Measurements from ENCODE around the gene SVOP.

GRCh38 chr12:108868781-108869180, 152.1 kb downstream of the SVOP start:
- TF ChIP-seq, protein P1, sequence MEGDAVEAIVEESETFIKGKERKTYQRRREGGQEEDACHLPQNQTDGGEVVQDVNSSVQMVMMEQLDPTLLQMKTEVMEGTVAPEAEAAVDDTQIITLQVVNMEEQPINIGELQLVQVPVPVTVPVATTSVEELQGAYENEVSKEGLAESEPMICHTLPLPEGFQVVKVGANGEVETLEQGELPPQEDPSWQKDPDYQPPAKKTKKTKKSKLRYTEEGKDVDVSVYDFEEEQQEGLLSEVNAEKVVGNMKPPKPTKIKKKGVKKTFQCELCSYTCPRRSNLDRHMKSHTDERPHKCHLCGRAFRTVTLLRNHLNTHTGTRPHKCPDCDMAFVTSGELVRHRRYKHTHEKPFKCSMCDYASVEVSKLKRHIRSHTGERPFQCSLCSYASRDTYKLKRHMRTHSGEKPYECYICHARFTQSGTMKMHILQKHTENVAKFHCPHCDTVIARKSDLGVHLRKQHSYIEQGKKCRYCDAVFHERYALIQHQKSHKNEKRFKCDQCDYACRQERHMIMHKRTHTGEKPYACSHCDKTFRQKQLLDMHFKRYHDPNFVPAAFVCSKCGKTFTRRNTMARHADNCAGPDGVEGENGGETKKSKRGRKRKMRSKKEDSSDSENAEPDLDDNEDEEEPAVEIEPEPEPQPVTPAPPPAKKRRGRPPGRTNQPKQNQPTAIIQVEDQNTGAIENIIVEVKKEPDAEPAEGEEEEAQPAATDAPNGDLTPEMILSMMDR (IDR thresholded peaks at IDR 0.05) = no peak
- TF ChIP-seq POLR2A (IDR thresholded peaks at IDR 0.05) = no peak

Data from tibial nerve (tissue), 3 donors.